Stimulated activated effector memory CD8-positive, alpha-beta T cell treated with anti-CD3 and anti-CD28 coated beads, Interleukin-12 subunit alpha, Interleukin-12 subunit beta, amount 100 ng/mL, for 72 hours (primary cell): ENCODE results near the gene SRGAP1.

Source experiments
- ATAC-seq: fragments of 150-1000 bp; cut with Tn5 transposase; 2 replicates; pipeline ENCODE4 v1.10.0; 2021
- DNase-seq, 2 donors: peaks; one replicate each; pipeline ENCODE4 v3.0.0; 2021 to 2022; ENCODE audit warnings: low spot score in 2 of 2
- H3K27ac Mint-ChIP-seq: one replicate; pipeline ENCODE4 v1.8.0; 2022; ENCODE audit warnings: mild to moderate bottlenecking, mixed read lengths
- H3K36me3 Mint-ChIP-seq: one replicate; pipeline ENCODE4 v1.8.0; 2022; ENCODE audit warnings: mild to moderate bottlenecking, mixed read lengths
- H3K4me1 Mint-ChIP-seq: one replicate; pipeline ENCODE4 v1.8.0; 2022; ENCODE audit warnings: mixed read lengths
- H3K4me3 Mint-ChIP-seq: one replicate; pipeline ENCODE4 v1.8.0; 2022; ENCODE audit warnings: mild to moderate bottlenecking, mixed read lengths
- H3K9me3 Mint-ChIP-seq: one replicate; pipeline ENCODE4 v1.8.0; 2022; ENCODE audit warnings: mixed read lengths

SRGAP1 gene

DNA sequence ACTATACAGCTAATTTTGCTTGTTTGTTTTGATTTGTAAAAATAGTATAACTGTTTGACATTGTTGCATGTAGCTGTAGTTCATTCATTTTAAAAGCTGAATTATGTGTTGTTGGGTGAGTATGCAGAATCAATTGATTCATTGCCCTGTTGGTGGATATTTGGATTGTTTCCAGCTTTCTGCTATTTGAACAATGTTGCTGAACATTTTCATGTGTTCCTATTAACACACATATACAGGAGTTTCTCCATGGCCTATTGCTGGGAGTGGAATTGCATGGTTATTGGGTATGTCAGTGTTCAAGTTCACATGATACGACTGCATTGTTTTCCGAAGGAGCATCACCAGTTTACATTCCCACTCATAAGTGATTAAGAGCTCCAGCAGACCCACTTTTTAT lies 75.3 kb downstream of the SRGAP1 start:
- H3K9me3 Mint-ChIP-seq: no peaks in the 10 kb centered on the region
- no peaks in the 10 kb centered on the region for H3K4me1 Mint-ChIP-seq
- H3K36me3 Mint-ChIP-seq: no peaks in the 10 kb centered on the region
- no peak overlapping the region for H3K27ac Mint-ChIP-seq
- DNase-seq (no peak), ATAC-seq (no peak)
- no peak overlapping the region for H3K4me3 Mint-ChIP-seq

DNA sequence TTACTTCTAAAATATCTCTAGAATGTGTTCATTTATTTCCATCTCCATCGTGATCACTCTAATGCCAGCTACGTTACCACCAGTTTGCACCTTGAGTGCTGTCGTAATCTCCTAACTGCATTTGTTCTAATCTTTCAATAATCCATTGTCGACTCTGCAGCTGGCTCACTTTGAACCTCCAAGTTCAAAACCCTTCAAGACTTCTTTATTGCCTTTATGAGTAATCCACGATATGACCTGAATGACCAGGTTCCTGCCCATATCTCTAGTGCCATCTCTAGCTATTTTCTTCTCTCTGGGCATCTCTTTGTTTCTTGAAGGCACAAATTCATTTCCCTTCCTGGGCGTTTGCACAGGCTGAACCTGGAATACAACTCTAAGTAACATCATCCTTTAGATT lies 76.7 kb downstream of the SRGAP1 start:
- Mint-ChIP-seq H3K9me3 (no peaks in the 10 kb centered on the region), H3K4me1 (no peaks in the 10 kb centered on the region), H3K4me3 (no peak overlapping the region), H3K36me3 (no peaks in the 10 kb centered on the region), H3K27ac (no peak overlapping the region)
- ATAC-seq: no peak
- no peak for DNase-seq

DNA sequence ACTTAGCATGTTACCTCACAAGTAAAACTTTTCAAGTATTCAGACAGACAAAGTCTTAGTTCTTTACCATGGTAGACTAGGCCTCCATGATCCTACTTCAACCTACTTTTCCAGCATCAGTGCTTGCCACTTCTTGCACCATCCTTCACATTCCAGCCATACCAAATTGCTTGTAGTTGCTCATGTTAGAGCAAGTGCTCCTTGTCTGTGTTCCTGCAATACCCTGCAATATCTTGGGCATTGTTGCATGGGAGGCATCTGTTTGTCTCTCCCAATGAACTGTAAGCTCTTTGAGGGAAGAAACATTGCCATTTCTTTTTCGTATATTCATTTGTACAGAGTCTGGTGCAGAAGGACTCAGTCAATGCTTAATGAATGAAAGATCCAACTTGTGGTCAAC lies 78.0 kb downstream of the SRGAP1 start:
- no peak for DNase-seq
- Mint-ChIP-seq H3K9me3 (no peaks in the 10 kb centered on the region), H3K27ac (no peak overlapping the region), H3K36me3 (no peaks in the 10 kb centered on the region), H3K4me3 (no peak overlapping the region), H3K4me1 (no peaks in the 10 kb centered on the region)
- ATAC-seq: no peak

DNA sequence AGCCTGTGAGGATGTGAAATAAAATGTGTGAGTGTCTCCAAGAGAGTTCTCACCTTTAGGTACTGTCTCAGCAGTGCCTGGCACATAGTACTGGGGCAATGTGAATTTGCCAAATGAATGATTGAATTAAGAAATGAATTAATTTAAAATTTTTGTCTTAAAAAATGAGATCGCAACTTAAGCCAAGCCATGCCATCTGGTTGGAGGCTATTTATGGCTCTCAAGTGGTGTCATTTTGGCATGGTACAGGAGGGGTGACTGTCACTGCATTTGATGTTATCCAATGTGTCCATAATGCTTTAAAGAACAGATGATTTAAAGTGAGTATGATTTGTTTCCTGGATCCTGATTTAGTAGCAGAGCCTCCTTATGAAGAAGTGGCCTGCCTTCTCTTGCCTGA lies 80.3 kb downstream of the SRGAP1 start:
- ATAC-seq: no peak
- Mint-ChIP-seq H3K36me3 (no peaks in the 10 kb centered on the region), H3K4me3 (no peak overlapping the region), H3K9me3 (no peaks in the 10 kb centered on the region), H3K27ac (no peak overlapping the region), H3K4me1 (no peaks in the 10 kb centered on the region)
- DNase-seq: no peak

DNA sequence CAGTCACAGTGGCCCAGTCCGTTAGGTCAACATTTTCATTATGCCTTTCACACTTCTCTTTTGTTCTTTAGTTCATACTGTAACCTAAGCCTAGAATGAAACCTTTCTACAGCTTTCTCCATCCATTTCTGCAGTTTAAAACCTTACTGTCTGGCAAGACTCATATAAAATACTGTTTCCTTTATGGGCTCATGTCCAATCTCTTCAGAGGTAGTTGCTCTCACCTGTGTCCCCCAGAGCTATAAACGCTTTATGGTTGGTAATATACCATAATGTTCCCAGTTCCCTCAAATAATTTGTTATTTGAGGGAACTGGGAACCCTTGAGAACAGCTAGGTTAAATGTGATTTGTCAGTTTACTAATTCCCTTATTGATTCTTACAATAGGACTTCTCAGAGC lies 83.0 kb downstream of the SRGAP1 start:
- H3K4me3 Mint-ChIP-seq: no peak overlapping the region
- DNase-seq (no peak), ATAC-seq (no peak)
- H3K9me3 Mint-ChIP-seq: no peaks in the 10 kb centered on the region
- no peaks in the 10 kb centered on the region for H3K4me1 Mint-ChIP-seq
- H3K27ac Mint-ChIP-seq: no peak overlapping the region
- H3K36me3 Mint-ChIP-seq: no peaks in the 10 kb centered on the region

DNA sequence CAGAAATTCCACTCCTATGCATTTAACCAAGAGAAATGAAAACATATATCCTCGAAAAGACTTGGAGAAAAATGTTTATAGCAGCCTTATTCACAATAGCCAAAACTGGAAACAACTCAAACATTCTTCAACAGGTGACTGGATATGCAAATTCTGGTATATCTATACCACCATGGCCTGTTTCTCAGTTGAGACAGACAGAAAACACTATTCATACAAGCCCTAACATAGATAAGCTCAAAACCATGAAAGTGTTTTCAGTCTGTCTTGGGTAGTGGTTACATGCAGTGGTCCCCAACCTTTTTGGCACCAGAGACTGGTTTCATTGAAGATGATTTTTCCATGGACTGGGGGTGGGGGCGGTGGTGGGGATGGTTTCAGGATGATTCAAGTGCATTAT lies 83.8 kb downstream of the SRGAP1 start:
- ATAC-seq: peak; percentile 65

DNA sequence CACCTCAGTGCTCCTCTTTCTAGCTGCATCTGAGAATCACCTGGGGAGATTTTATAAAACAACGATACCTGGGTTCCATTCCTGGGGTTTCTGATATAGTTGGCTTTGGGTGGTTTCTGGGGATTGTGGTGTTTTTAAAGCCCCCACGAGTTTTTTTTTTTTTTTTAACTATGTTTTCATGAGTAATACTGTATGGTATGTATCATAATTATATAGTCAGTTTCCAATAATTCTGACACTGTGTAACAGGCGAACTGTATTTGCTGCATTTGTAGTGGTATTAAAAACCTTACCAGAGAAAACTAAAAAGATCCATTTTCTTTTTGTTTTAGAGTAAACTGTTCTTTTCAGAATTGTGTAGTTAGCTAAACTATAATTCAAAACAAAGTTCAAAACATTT lies 84.9 kb downstream of the SRGAP1 start:
- Mint-ChIP-seq H3K4me3 (no peak overlapping the region), H3K36me3 (no peaks in the 10 kb centered on the region), H3K27ac (no peak overlapping the region), H3K4me1 (no peaks in the 10 kb centered on the region), H3K9me3 (no peaks in the 10 kb centered on the region)
- ATAC-seq (no peak), DNase-seq (no peak)

More for the DNA sequence above, 83.8 kb downstream of the SRGAP1 start:
- Mint-ChIP-seq H3K9me3 (no peaks in the 10 kb centered on the region), H3K27ac (no peak overlapping the region), H3K4me1 (no peaks in the 10 kb centered on the region), H3K36me3 (no peaks in the 10 kb centered on the region), H3K4me3 (no peak overlapping the region)
- no peak for DNase-seq

DNA sequence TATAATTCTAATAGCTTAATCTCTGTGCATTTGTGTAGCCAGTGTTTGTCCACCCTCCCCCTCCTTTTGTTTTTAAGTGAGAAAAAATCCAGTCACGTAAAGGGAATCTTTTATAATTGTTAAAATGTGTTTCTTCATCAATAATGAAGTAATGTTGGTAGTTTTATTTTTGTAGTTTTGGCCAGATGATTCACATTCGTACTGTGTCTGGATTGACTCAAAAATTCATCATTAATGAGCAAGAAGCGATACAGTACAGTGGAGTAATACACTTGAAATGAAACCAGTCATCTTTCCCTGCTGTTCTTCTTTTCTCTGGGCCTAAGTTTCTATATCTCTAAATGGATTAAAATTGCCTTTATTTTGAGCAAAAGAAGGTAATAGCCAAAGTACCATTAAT lies 86.5 kb downstream of the SRGAP1 start:
- H3K36me3 Mint-ChIP-seq: no peaks in the 10 kb centered on the region
- no peaks in the 10 kb centered on the region for H3K9me3 Mint-ChIP-seq
- H3K27ac Mint-ChIP-seq: no peak overlapping the region
- H3K4me1 Mint-ChIP-seq: no peaks in the 10 kb centered on the region
- no peak overlapping the region for H3K4me3 Mint-ChIP-seq
- DNase-seq: no peak
- no peak for ATAC-seq

DNA sequence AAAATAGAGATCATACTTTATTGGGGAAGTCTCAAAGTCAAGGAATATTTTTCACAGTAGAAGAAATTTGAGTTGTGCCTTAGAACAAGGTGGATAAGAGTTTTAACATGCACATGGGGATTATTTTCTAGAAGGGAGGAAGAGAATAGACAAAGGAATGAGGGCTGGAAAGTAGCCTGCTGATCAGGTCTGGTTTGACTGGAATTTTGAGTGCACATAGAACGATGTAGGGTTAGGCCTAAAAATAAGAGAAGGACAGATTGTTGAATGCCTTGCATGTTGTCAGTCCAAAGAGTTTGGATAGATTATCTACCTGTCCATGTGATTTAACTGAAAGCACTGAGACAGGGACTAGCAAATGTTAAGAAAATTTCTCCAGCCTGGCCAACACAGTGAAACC lies 87.2 kb downstream of the SRGAP1 start:
- Mint-ChIP-seq H3K4me1 (no peaks in the 10 kb centered on the region), H3K9me3 (no peaks in the 10 kb centered on the region), H3K27ac (no peak overlapping the region), H3K4me3 (no peak overlapping the region), H3K36me3 (no peaks in the 10 kb centered on the region)
- ATAC-seq: no peak
- DNase-seq: no peak

DNA sequence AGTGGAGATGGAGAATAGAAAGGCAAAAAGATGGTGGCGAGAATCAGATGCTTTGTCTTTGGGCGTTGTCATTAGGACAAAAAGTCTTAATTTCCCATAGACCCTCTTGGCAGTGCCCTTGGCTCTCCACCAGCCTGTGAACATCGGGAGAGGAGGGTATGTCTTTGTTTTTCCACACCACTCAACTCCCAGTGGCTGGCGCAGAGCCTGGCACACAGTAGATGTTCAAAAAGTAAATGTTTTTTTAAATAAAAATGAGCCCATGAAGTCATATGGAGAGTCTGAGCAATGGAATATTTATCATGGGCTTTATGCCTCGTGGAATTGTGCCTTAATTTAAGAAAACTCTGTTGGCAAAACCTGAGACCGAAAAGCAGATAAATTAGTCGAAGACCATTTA lies 90.4 kb downstream of the SRGAP1 start:
- Mint-ChIP-seq H3K9me3 (no peaks in the 10 kb centered on the region), H3K27ac (no peak overlapping the region), H3K36me3 (no peaks in the 10 kb centered on the region), H3K4me3 (no peak overlapping the region), H3K4me1 (no peaks in the 10 kb centered on the region)
- ATAC-seq (no peak), DNase-seq (no peak)

DNA sequence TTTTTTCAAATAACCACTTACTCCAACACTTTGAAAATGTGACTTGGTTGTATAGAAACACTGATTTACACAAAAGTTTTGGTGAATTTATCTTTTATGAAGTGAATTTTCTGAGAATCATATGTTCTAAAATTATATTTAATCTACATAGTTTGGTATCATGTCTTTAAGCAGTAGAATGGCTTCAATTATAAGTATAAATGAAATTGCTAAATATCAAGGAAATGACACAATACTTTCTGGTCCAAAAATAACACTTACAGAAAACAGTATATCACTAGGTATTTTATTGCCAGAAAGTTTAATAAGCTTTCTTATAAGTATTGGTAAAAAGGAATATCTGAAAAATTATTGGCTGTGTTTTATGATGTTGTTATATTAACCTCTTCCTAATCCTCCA lies 90.9 kb downstream of the SRGAP1 start:
- no peak overlapping the region for H3K4me3 Mint-ChIP-seq
- no peaks in the 10 kb centered on the region for H3K9me3 Mint-ChIP-seq
- H3K27ac Mint-ChIP-seq: no peak overlapping the region
- no peaks in the 10 kb centered on the region for H3K4me1 Mint-ChIP-seq
- no peaks in the 10 kb centered on the region for H3K36me3 Mint-ChIP-seq
- ATAC-seq: no peak
- DNase-seq: no peak

DNA sequence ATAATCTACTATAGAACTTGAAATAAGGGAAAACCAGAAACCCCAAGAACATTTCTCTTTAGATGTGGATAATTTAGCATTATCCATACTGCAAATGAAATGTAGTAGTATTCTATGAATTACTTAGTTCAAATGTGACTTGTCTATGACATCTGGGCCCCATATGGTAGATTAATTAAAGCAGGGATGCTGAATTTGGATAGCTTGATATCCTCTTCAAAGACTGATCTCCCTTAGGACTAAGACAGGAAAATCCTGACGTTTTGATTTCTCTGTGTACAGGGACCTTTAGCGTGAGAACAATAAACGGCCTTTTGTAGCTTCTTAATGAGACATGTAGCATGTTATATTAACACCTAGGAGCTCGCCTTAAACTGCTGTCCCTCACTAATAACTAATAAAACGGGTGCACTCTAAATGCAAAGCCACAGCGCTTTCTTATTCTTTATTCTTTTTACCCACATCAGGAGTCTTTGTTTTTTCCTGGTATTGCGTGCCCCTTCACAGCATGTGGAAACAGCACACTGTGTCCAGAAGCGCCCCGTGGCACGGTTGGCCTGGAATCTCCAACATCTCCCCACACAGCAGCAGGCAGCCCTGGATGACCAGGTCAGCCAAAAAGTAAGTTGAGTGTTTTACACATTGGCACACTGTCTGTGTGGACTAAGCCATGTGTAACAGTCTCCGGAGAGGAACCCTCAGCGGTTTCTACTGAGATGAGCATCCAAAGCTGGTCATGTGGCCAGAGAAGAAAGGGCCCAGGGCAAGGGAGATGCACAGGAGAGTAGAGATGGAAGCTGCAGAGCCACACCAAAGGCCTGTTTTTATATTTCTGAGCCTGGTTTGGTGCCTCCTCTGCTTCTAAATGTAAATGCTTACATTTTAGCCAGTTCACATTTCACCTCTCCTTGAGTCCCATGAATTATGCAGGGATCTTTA lies 93.1 kb downstream of the SRGAP1 start:
- Mint-ChIP-seq H3K36me3 (no peaks in the 10 kb centered on the region), H3K27ac (no peak overlapping the region), H3K4me3 (no peak overlapping the region), H3K9me3 (no peaks in the 10 kb centered on the region), H3K4me1 (no peaks in the 10 kb centered on the region)
- no peak for DNase-seq
- peak; percentile 37 for ATAC-seq

DNA sequence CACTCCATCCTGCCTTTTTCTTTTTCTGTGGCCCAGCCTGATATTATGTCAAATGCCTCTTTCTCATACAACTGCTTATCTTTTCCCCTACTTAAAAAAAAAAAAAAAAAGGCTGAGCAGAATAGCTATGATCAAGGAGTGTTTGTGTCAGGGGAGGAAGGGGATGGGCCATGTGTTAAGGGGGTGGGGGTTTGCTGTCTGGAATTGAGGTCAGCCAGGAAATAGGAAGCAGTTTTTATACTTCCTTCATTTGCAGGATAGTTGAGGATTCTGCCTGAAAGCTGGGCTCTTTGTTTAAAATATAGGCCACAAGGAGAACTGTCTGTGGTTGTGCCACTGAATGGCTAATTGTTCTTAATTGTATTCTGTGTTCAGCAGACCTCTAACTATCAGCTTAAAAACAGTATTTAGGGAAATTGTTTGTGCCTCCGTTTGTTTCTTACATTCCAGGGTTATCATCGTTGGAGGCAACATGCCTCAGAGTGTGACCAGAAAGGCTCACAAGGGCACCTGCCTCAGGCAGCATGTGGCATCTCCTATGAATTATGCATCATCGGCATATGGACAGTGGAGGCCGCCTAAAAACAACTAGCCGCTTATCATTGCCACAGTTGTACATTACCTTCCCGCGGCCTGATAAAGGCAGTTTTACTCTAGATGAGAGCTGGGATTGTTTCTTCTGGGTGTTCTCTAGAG lies 96.0 kb downstream of the SRGAP1 start:
- Mint-ChIP-seq H3K36me3 (no peaks in the 10 kb centered on the region), H3K9me3 (no peaks in the 10 kb centered on the region), H3K4me3 (no peak overlapping the region), H3K4me1 (no peaks in the 10 kb centered on the region), H3K27ac (no peak overlapping the region)
- ATAC-seq: no peak
- no peak for DNase-seq

DNA sequence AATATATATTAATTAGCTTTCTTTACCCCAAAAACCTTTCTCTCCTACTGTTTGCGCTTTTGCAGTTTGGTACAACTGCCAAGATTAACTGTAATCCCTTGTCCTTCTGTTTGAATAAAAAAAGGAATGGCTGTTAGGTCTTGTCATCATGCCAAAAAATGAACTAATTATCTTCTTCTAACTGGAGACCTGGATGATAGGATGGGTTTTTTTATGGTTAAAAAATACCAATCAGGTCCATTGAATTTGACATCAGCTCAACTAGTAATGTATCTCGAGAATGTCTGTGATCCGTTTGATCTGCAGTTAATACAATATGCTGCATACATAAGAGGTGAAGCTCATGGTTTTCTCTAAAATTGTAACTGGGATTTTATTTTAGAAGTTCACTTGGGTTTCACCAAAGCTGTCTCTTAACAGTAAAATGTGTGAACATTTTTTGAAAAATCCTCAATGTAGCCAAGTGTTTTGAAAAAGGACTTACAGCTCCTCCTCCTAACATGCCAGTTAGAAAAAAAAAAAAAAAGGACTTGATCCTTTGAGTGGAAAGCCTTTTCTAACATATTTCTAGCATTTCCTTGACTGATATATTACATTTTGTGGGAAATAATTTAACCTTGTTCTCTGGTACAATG lies 96.8 kb downstream of the SRGAP1 start:
- Mint-ChIP-seq H3K9me3 (no peaks in the 10 kb centered on the region), H3K27ac (no peak overlapping the region), H3K4me3 (no peak overlapping the region), H3K4me1 (no peaks in the 10 kb centered on the region), H3K36me3 (no peaks in the 10 kb centered on the region)
- ATAC-seq (no peak), DNase-seq (no peak)

DNA sequence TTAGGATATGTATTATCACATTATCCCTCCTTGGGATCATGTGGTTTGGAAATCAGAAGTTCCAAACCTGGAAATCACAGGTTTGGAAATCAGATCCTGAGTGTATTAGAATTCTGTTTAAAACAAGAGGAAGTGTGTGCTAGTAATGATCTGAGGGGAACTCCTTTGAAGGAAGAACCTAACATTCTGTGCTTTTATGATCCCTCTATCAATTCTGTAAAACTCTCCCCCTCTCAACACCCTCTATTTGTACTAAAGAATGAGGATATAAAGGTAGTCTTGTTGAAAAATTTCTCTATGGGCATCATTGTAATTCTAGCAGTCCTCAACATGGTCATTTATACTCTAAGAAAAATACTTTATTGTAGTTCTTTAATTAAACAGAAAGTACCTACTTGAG lies 97.4 kb downstream of the SRGAP1 start:
- no peak for ATAC-seq
- Mint-ChIP-seq H3K36me3 (no peaks in the 10 kb centered on the region), H3K4me3 (no peak overlapping the region), H3K27ac (no peak overlapping the region), H3K4me1 (no peaks in the 10 kb centered on the region), H3K9me3 (no peaks in the 10 kb centered on the region)
- no peak for DNase-seq
